Heart left ventricle (tissue), 16 donors: ENCODE data around the gene OIT3. TPM values are rescaled to one million over a fixed set of nuclear protein-coding genes. Genes with fewer than 3 reads are reported as not detected.
"Not testable (repeated sequence)": the region's sequence is repeated elsewhere in the genome, so short reads cannot be mapped to it uniquely, and the experiment has no call there.

Experiments
- ATAC-seq, 4 donors: fragments of 200-7000 bp; cut with Tn5 transposase; one replicate each; pipeline ENCODE4 v1.9.1; 2020 to 2022; ENCODE audit warnings: moderate library complexity in 4 of 4, mild to moderate bottlenecking in 3 of 4, moderate number of reproducible peaks in 1 of 4
- DNase-seq, 5 donors: peaks; one replicate each; pipeline ENCODE4 v3.0.0-alpha.2; 2020
- H3K27ac ChIP-seq, 12 donors: fragments of 200-600 bp; sonication (generic) in 4 of 12; one replicate each; pipeline versions ENCODE4 v1.5.0 to v1.8.0; 2016 to 2022; ENCODE audit warnings: mild to moderate bottlenecking in 2 of 12
- H3K27me3 ChIP-seq, 9 donors: fragments of 200-600 bp; sonication (generic) in 2 of 9; one replicate each; pipeline versions ENCODE4 v1.5.1 to v1.8.0; 2016 to 2022; ENCODE audit warnings: mild to moderate bottlenecking in 3 of 9
- H3K36me3 ChIP-seq, 9 donors: fragments of 200-600 bp; sonication (generic) in 2 of 9; one replicate each; pipeline versions ENCODE4 v1.5.0 to v1.8.0; 2018 to 2022; ENCODE audit warnings: mild to moderate bottlenecking in 2 of 9
- H3K4me1 ChIP-seq, 12 donors: fragments of 200-600 bp; sonication (generic) in 4 of 12; one replicate each; pipeline versions ENCODE4 v1.5.0 to v1.8.0; 2016 to 2022; ENCODE audit warnings: mild to moderate bottlenecking in 3 of 12
- H3K4me3 ChIP-seq, 12 donors: fragments of 200-600 bp; sonication (generic) in 4 of 12; one replicate each; pipeline versions ENCODE4 v1.5.0 to v1.8.0; 2017 to 2022; ENCODE audit warnings: mild to moderate bottlenecking in 9 of 12, moderate library complexity in 4 of 12
- H3K9me3 ChIP-seq, 12 donors: fragments of 200-600 bp; sonication (generic) in 4 of 12; one replicate each; pipeline versions ENCODE4 v1.5.0 to v1.8.0; 2016 to 2022; ENCODE audit warnings: mild to moderate bottlenecking in 1 of 12
- CTCF ChIP-seq, 12 donors: fragments of 200-600 bp; sonication (generic) in 4 of 12; IDR thresholded peaks; one replicate each; pipeline versions ENCODE4 v1.5.0 to v1.8.0; 2018 to 2022; ENCODE audit warnings: antibody characterized with exemption in 12 of 12, mild to moderate bottlenecking in 5 of 12
- POLR2A ChIP-seq, 2 donors: fragments of 450-650 bp; IDR thresholded peaks; one replicate each; pipeline ENCODE4 v1.6.1; 2017; ENCODE audit warnings: antibody characterized with exemption in 2 of 2, mild to moderate bottlenecking in 2 of 2, moderate library complexity in 2 of 2
- WGBS, 4 donors: extraction: QIAGEN DNeasy Blood & Tissue Kit in 2 of 4; methylation state at CpG; one replicate each; pipeline versions ENCODE4 v1.1.5 to v1.1.7; 2013 to 2018; 5-methylcytosine and 5-hydroxymethylcytosine counted together
- intact Hi-C, 10 donors: fragments of 100-400 bp; cut with DNase I; formaldehyde crosslinking; loops; one replicate each; pipeline versions ENCODE4 v1.11.1 to v1.14.2; 2022
- polyA plus RNA-seq, 2 donors: library from polyadenylated mRNA; stranded (reverse); fragments of 200-250 nt; gene quantifications; one replicate each; pipeline ENCODE4 v1.2.3, GENCODE V29; 2013
- total RNA-seq, 9 donors: library from RNA; depleted of rRNA in 2 of 9; stranded (reverse); fragments of >200 nt in 2 of 9; fragmentation: NEBNext Ultra II Directional in 3 of 9; extraction: Animal tissue kit (Norgen Biotek cat#: 25700) in 3 of 9; gene quantifications; one replicate each; pipeline versions ENCODE4 v1.1.0 to v1.2.4, GENCODE V29; 2016 to 2023
- donor health status: ischemic (EF 13 %, LVEDD 7.1; RV severe dilation, severe dysfunction).
- donor health status: healthy with polysubstance abuse.
- donor health status: DM: no; HTN: yes; CAD: no.
- donor health status: DM: no; HTN: no; CAD: no.
- donor health status: ischemic (EF 25% LVEDD 6.9; RV normal size, moderate dysfunction).
- donor health status: ischemic (EF 25% LVEDD 5.7; RV mildly dilated, moderate dysfunction).
- donor health status: healthy.
- donor health status: DM: yes; HTN: yes; CAD: no.
- donor health status: ischemic (EF 35%, LVEDD 5.7; RV mildly dilated, moderate dysfunction).
- donor health status: nonischemic (EF 11% LVEDD 7.7; RV severe dilation, severe dysfunction).
- donor health status: DM: yes; HTN: yes; CAD: no.
- donor health status: PGD.
- donor health status: ischemic (EF 29% LVEDD 5.4; RV normal size, mild dysfunction).
- donor health status: nonischemic (EF 23%, LVEDD 6.1; RV moderate dilation, normal function).

Gene OIT3
- total and polyA plus RNA-seq, 11 donors = 0.16 to 0.53 (median 0.32) TPM; not detected in 7

- Histone ChIP-seq H3K4me1 (peaks cover 0 to 3% (median 0%) of the 10 kb centered on the region in 12 donors), H3K27ac (no peak overlapping the region), H3K27me3 (no peaks in the 10 kb centered on the region), H3K4me3 (no peak overlapping the region), H3K36me3 (no peaks in the 10 kb centered on the region), H3K9me3 (peaks cover 0 to 1% (median 0%) of the 10 kb centered on the region in 12 donors)
- ATAC-seq (no peak), DNase-seq (no peak)
- intact Hi-C loops = no loop called here
- TF ChIP-seq CTCF (IDR thresholded peaks at IDR 0.05) (no peak), POLR2A (IDR thresholded peaks at IDR 0.05) (no peak)
- WGBS, 4 donors = 78 to 84% (median 82%) methylated on average over 7 of the region's 7 CpGs
Observed at GRCh38 chr10:72913287-72913686, 19.7 kb downstream of the OIT3 start.

GRCh38 chr10:72917201-72917600 is 23.7 kb downstream of the OIT3 start:
- H3K36me3 ChIP-seq, H3K27me3 ChIP-seq, H3K4me1 ChIP-seq, intact Hi-C loops, ATAC-seq, DNase-seq, H3K4me3 ChIP-seq, H3K27ac ChIP-seq: not testable (repeated sequence)
- 26 to 37% (median 35%) methylated on average over 3 of the region's 3 CpGs for WGBS, 4 donors
- H3K9me3 ChIP-seq = peaks cover 0 to 31% (median 8%) of the 10 kb centered on the region in 12 donors

GRCh38 chr10:72917803-72918332 is 24.3 kb downstream of the OIT3 start:
- H3K27ac ChIP-seq, H3K4me1 ChIP-seq, intact Hi-C loops, ATAC-seq, DNase-seq, H3K36me3 ChIP-seq, H3K27me3 ChIP-seq, H3K4me3 ChIP-seq: not testable (repeated sequence)
- H3K9me3 ChIP-seq = peaks cover 0 to 31% (median 8%) of the 10 kb centered on the region in 12 donors
- 85 to 89% (median 87%) methylated on average over 2 of the region's 2 CpGs for WGBS, 4 donors

- H3K27me3 ChIP-seq = no peaks in the 10 kb centered on the region
- H3K9me3 ChIP-seq = peaks cover 0 to 31% (median 8%) of the 10 kb centered on the region in 12 donors
- no peak overlapping the region for H3K4me3 ChIP-seq
- no peak for DNase-seq
- H3K36me3 ChIP-seq = no peaks in the 10 kb centered on the region
- intact Hi-C loops = no loop called here
- TF ChIP-seq CTCF (IDR thresholded peaks at IDR 0.05) = no peak
- no peak for TF ChIP-seq POLR2A (IDR thresholded peaks at IDR 0.05)
- no peak overlapping the region for H3K27ac ChIP-seq
- peaks cover 0 to 3% (median 0%) of the 10 kb centered on the region in 12 donors for H3K4me1 ChIP-seq
- 93 to 95% (median 95%) methylated on average over 8 of the region's 8 CpGs for WGBS, 4 donors
- no peak for ATAC-seq
Observed at GRCh38 chr10:72918352-72918751, 24.8 kb downstream of the OIT3 start.

- ATAC-seq, H3K36me3 ChIP-seq, DNase-seq: not testable (repeated sequence)
Observed at GRCh38 chr10:72921147-72921683, 27.7 kb downstream of the OIT3 start.

GRCh38 chr10:72924351-72924750 is 30.8 kb downstream of the OIT3 start:
- Histone ChIP-seq H3K4me3 (no peak overlapping the region), H3K27me3 (no peaks in the 10 kb centered on the region), H3K4me1 (no peaks in the 10 kb centered on the region), H3K9me3 (peaks cover 0 to 26% (median 8%) of the 10 kb centered on the region in 12 donors), H3K36me3 (no peaks in the 10 kb centered on the region), H3K27ac (no peak overlapping the region)
- DNase-seq (no peak), ATAC-seq (no peak)
- 95 to 97% (median 96%) methylated on average over 13 of the region's 13 CpGs for WGBS, 4 donors
- intact Hi-C loops = no loop called here
- no peak for TF ChIP-seq POLR2A (IDR thresholded peaks at IDR 0.05)
- TF ChIP-seq CTCF (IDR thresholded peaks at IDR 0.05) = no peak

More at GRCh38 chr10:72921147-72921683, 27.7 kb downstream of the OIT3 start:
- intact Hi-C loops, H3K27ac ChIP-seq, H3K4me1 ChIP-seq, H3K27me3 ChIP-seq, H3K4me3 ChIP-seq: not testable (repeated sequence)
- peaks cover 0 to 31% (median 8%) of the 10 kb centered on the region in 12 donors for H3K9me3 ChIP-seq
- WGBS, 4 donors = 95 to 100% (median 97%) methylated on average over 1 of the region's 1 CpG
